H1 (cell line): ENCODE results near the gene BRMS1L. TPM values are rescaled to one million over a fixed set of nuclear protein-coding genes. Genes with fewer than 3 reads are reported as not detected.

Source experiments
- CTCF ChIA-PET: fragments of 300-600 bp; sonication (Branson Sonifier 250); formaldehyde crosslinking; loops from one replicate; lab custom pipeline; 2021; ENCODE audit not compliant: partially characterized antibody; lab: Charles Lee
- POLR2A ChIA-PET: fragments of 300-600 bp; sonication (Branson Sonifier 250); formaldehyde crosslinking; loops from one replicate; lab custom pipeline; 2021; ENCODE audit warnings: inconsistent platforms; ENCODE audit not compliant: partially characterized antibody; lab: Charles Lee
- DNase-seq, 2 experiments: peaks; one replicate each; pipeline versions ENCODE4 v3.0.0 to v3.0.0-alpha.2; 2010 to 2022; ENCODE audit warnings: low spot score in 2 of 2, low read depth in 1 of 2, mixed read lengths in 1 of 2
- FAIRE-seq: peaks from 2 replicates; lab custom pipeline; 2011; peaks lifted over from hg19 to GRCh38; lab: Jason Lieb, UNC
- H2AFZ ChIP-seq: 2 replicates; pipeline ENCODE4 v1.8.1; 2012; ENCODE audit warnings: low read length, inconsistent platforms
- H2AK5ac ChIP-seq: 2 replicates; pipeline ENCODE4 v1.6.1; 2013; ENCODE audit warnings: low read depth, low read length
- H2BK120ac ChIP-seq: replicated peaks from 2 replicates; pipeline ENCODE3; 2013; ENCODE audit warnings: low read depth, low read length, inconsistent platforms
- H2BK12ac ChIP-seq: 2 replicates; pipeline ENCODE4 v1.6.1; 2013; ENCODE audit warnings: low read depth, low read length
- H2BK15ac ChIP-seq: 2 replicates; pipeline ENCODE4 v1.6.1; 2013; ENCODE audit warnings: low read length
- H2BK20ac ChIP-seq: 2 replicates; pipeline ENCODE4 v1.6.1; 2013; ENCODE audit warnings: low read length
- H2BK5ac ChIP-seq: 2 replicates; pipeline ENCODE4 v1.6.1; 2013; ENCODE audit warnings: low read depth, low read length
- H3K14ac ChIP-seq: 2 replicates; pipeline ENCODE4 v1.6.1; 2013; ENCODE audit warnings: inconsistent platforms; ENCODE audit not compliant: insufficient read length
- H3K18ac ChIP-seq: 2 replicates; pipeline ENCODE4 v1.6.1; 2013; ENCODE audit warnings: low read length; ENCODE audit errors: extremely low read depth
- H3K23ac ChIP-seq: 2 replicates; pipeline ENCODE4 v1.6.1; 2013; ENCODE audit warnings: inconsistent platforms; ENCODE audit not compliant: insufficient read length
- H3K23me2 ChIP-seq: 2 replicates; pipeline ENCODE4 v1.6.1; 2013; ENCODE audit warnings: low read depth, low read length
- H3K27ac ChIP-seq: 2 replicates; pipeline ENCODE4 v1.6.1; 2011; ENCODE audit warnings: low read depth, low read length, inconsistent platforms
- H3K27me3 ChIP-seq, 4 experiments: replicated peaks in 1 of 4; 1 replicate in 1 of 4; 2 replicates in 3 of 4; pipeline versions ENCODE4 v1.6.1 to v1.8.1; 2011 to 2013; ENCODE audit warnings: low read length in 3 of 4, mild to moderate bottlenecking in 3 of 4, inconsistent platforms in 2 of 4, mixed read lengths in 2 of 4, moderate library complexity in 1 of 4; ENCODE audit not compliant: control insufficient read depth in 3 of 4, insufficient read depth in 3 of 4; ENCODE audit errors: extremely low read depth in 1 of 4
- H3K36me3 ChIP-seq, 4 experiments: 2 replicates each; pipeline versions ENCODE4 v1.6.1 to v1.8.1; 2011 to 2013; ENCODE audit warnings: mild to moderate bottlenecking in 4 of 4, low read length in 3 of 4, moderate library complexity in 2 of 4, control low read depth in 1 of 4, inconsistent platforms in 1 of 4; ENCODE audit not compliant: insufficient read depth in 4 of 4, control insufficient read depth in 2 of 4
- H3K4ac ChIP-seq: replicated peaks from 2 replicates; pipeline ENCODE3; 2013; ENCODE audit warnings: low read length, low read depth, mixed read lengths, inconsistent platforms; ENCODE audit not compliant: insufficient read length
- H3K4me1 ChIP-seq, 4 experiments: replicated peaks in 1 of 4; 1 replicate in 1 of 4; 2 replicates in 3 of 4; pipeline versions ENCODE4 v1.6.1 to v1.8.1; 2011 to 2013; ENCODE audit warnings: low read length in 3 of 4, inconsistent platforms in 2 of 4, mixed read lengths in 1 of 4; ENCODE audit not compliant: insufficient read depth in 4 of 4, control insufficient read depth in 3 of 4
- H3K4me2 ChIP-seq, 2 experiments: 2 replicates each; pipeline versions ENCODE4 v1.6.1 to v1.8.1; 2011 to 2013; ENCODE audit warnings: low read depth in 2 of 2, low read length in 2 of 2, control low read depth in 1 of 2, inconsistent platforms in 1 of 2, mild to moderate bottlenecking in 1 of 2; ENCODE audit not compliant: insufficient read depth in 1 of 2
- H3K4me3 ChIP-seq, 4 experiments: fragments of 200-600, 300-600 bp in 1 of 4; sonication (generic), shearing (Covaris generic), sonication (Bioruptor Twin) in 1 of 4; 2 replicates each; pipeline versions ENCODE4 v1.5.1 to v1.8.1; 2011 to 2016; ENCODE audit warnings: low read length in 4 of 4, low read depth in 3 of 4, control low read depth in 2 of 4, inconsistent platforms in 2 of 4, mild to moderate bottlenecking in 2 of 4, mixed read lengths in 1 of 4, moderate library complexity in 1 of 4; ENCODE audit not compliant: insufficient read depth in 2 of 4; ENCODE audit errors: extremely low read depth in 1 of 4
- H3K56ac ChIP-seq: replicated peaks from 2 replicates; pipeline ENCODE3; 2013; ENCODE audit warnings: low read depth, mild to moderate bottlenecking, mixed read lengths, low read length, inconsistent platforms; ENCODE audit not compliant: insufficient read length
- H3K79me1 ChIP-seq: 2 replicates; pipeline ENCODE4 v1.6.1; 2013; ENCODE audit warnings: low read depth, low read length, control low read depth
- H3K79me2 ChIP-seq, 2 experiments: 2 replicates each; pipeline versions ENCODE4 v1.6.1 to v1.8.1; 2012 to 2013; ENCODE audit warnings: low read length in 2 of 2, mild to moderate bottlenecking in 2 of 2, inconsistent platforms in 1 of 2; ENCODE audit not compliant: insufficient read depth in 2 of 2, control insufficient read depth in 1 of 2
- H3K9ac ChIP-seq, 4 experiments: replicated peaks in 1 of 4; 1 replicate in 1 of 4; 2 replicates in 3 of 4; pipeline versions ENCODE4 v1.6.1 to v1.8.1; 2011 to 2013; ENCODE audit warnings: low read depth in 3 of 4, low read length in 3 of 4, control low read depth in 2 of 4, mild to moderate bottlenecking in 2 of 4, moderate library complexity in 2 of 4, inconsistent platforms in 1 of 4; ENCODE audit errors: extremely low read depth in 1 of 4
- H3K9me3 ChIP-seq, 2 experiments: 2 replicates each; pipeline versions ENCODE4 v1.6.1 to v1.8.1; 2012 to 2013; ENCODE audit warnings: mild to moderate bottlenecking in 2 of 2, moderate library complexity in 2 of 2, control low read depth in 1 of 2, inconsistent platforms in 1 of 2, low read depth in 1 of 2, low read length in 1 of 2, mixed read lengths in 1 of 2; ENCODE audit not compliant: insufficient read depth in 2 of 2
- H4K20me1 ChIP-seq, 2 experiments: replicated peaks in 1 of 2; 2 replicates each; pipeline versions ENCODE3 to v1.8.1; 2011 to 2013; ENCODE audit warnings: inconsistent platforms in 2 of 2, low read length in 2 of 2, mild to moderate bottlenecking in 1 of 2; ENCODE audit not compliant: insufficient read depth in 2 of 2, control insufficient read depth in 1 of 2
- H4K5ac ChIP-seq: 2 replicates; pipeline ENCODE4 v1.6.1; 2013; ENCODE audit warnings: low read length, low read depth, mixed read lengths, inconsistent platforms; ENCODE audit not compliant: insufficient read length
- H4K8ac ChIP-seq: 2 replicates; pipeline ENCODE4 v1.8.0; 2013; ENCODE audit warnings: mild to moderate bottlenecking, moderate library complexity, low read length, inconsistent platforms; ENCODE audit not compliant: insufficient read depth; ENCODE audit errors: extremely low read depth
- H4K91ac ChIP-seq: replicated peaks from 2 replicates; pipeline ENCODE3; 2013; ENCODE audit warnings: low read length, mixed read lengths, inconsistent platforms; ENCODE audit not compliant: insufficient read length
- ATF2 ChIP-seq: IDR thresholded peaks from 2 replicates; pipeline ENCODE4 v1.6.1; 2012; ENCODE audit warnings: low read length, inconsistent platforms
- CEBPB ChIP-seq: IDR thresholded peaks from 2 replicates; pipeline ENCODE4 v1.6.1; 2012; ENCODE audit warnings: low read depth, low read length
- CHD2 ChIP-seq: IDR thresholded peaks from 2 replicates; pipeline ENCODE4 v1.6.1; 2012; ENCODE audit warnings: low read length, improper control_type of control experiment
- KDM4A ChIP-seq: IDR thresholded peaks from one replicate; pipeline ENCODE4 v1.7.1; 2012; ENCODE audit warnings: low read depth, mild to moderate bottlenecking, moderate library complexity, low read length, inconsistent platforms; ENCODE audit not compliant: severe bottlenecking
- MAX ChIP-seq: IDR thresholded peaks from 2 replicates; pipeline ENCODE4 v1.6.1; 2012; ENCODE audit warnings: inconsistent platforms
- SRF ChIP-seq: IDR thresholded peaks from 2 replicates; pipeline ENCODE4 v1.6.1; 2011; ENCODE audit warnings: mild to moderate bottlenecking, low read depth, low read length, moderate library complexity
- TAF1 ChIP-seq: IDR thresholded peaks from 2 replicates; pipeline ENCODE4 v1.6.1; 2011; ENCODE audit warnings: mild to moderate bottlenecking, low read depth, low read length
- WGBS, 2 experiments: shearing (Covaris generic) in 1 of 2; methylation state at CpG; one replicate each; pipeline versions ENCODE4 v1.1.6 to v1.1.7; 2013 to 2015; ENCODE audit warnings: low lambda C conversion rate in 2 of 2, mixed read lengths in 2 of 2, inconsistent platforms in 1 of 2, low coverage in 1 of 2, missing lambda C conversion rate in 1 of 2; ENCODE audit not compliant: insufficient replicate concordance in 2 of 2, insufficient coverage in 1 of 2, insufficient read length in 1 of 2; ENCODE audit errors: extremely low coverage in 1 of 2, missing lambda C conversion rate in 1 of 2; 5-methylcytosine and 5-hydroxymethylcytosine counted together
- polyA plus RNA-seq, 7 experiments: library from polyadenylated mRNA; depleted of rRNA in 3 of 7; stranded (reverse) in 5 of 7; unstranded in 2 of 7; fragments of >200 nt in 5 of 7; fragments of 200-250 nt in 2 of 7; gene quantifications; 1 replicate in 5 of 7; 2 replicates in 1 of 7; 4 replicates in 1 of 7; pipeline versions ENCODE4 v1.2.1 to v1.2.3, GENCODE V29; 2011 to 2013; ENCODE audit warnings: missing spikeins in 2 of 7, mixed read lengths in 2 of 7
- total RNA-seq: library from RNA; stranded (reverse); fragmentation: NEBNext Ultra II Directional; extraction: Animal tissue kit (Norgen Biotek cat#: 25700); gene quantifications from 2 replicates; pipeline ENCODE4 v1.2.1, GENCODE V29; 2021

Gene BRMS1L
- total and polyA plus RNA-seq, 2 of the 8 experiments (the other 6 are each of a cell fraction or from before 2014, with no cell fraction given), result 4.4 to 10.9 TPM

GRCh38 chr14:35825968-35826217 lies 245 bp upstream of the BRMS1L start:
- peak; percentile 88 for FAIRE-seq
- H4K91ac ChIP-seq, result no peak overlapping the region
- H3K27ac ChIP-seq, result no peak overlapping the region

More at GRCh38 chr14:35825968-35826217, 245 bp upstream of the BRMS1L start:
- Histone ChIP-seq H3K14ac (no peak overlapping the region), H4K8ac (no peak overlapping the region), H4K5ac (no peak overlapping the region), H3K4me2 (peak overlapping the region; percentile 46 to 78), H3K4me1 (peaks cover 0 to 3% (median 0%) of the 10 kb centered on the region in 4 experiments; a peak in 3 of 7 replicates), H3K23me2 (peaks cover 6% of the 10 kb centered on the region; the same call in 1 of the 2 replicates), H3K79me1 (peaks cover 2% of the 10 kb centered on the region; the same call in 1 of the 2 replicates), H3K4me3 (peak overlapping the region; percentile 88 to 95 (median 90); a peak in 7 of 8 replicates), H2BK15ac (no peak overlapping the region), H3K27me3 (no peaks in the 10 kb centered on the region), H3K9ac (no peak overlapping the region; a peak in 2 of 7 replicates), H3K9me3 (no peaks in the 10 kb centered on the region), H2BK20ac (no peak overlapping the region), H2BK120ac (no peak overlapping the region), H3K79me2 (peaks cover 0 to 26% of the 10 kb centered on the region in 2 experiments; a peak in 2 of 4 replicates), H2AK5ac (no peak overlapping the region), H2BK12ac (no peak overlapping the region), H4K20me1 (peaks cover 0 to 1% of the 10 kb centered on the region in 2 experiments), H3K18ac (no peak overlapping the region), H2BK5ac (no peak overlapping the region), H3K36me3 (no peaks in the 10 kb centered on the region; a peak in 1 of 8 replicates), H2AFZ (peak overlapping the region; percentile 100), H3K23ac (no peak overlapping the region), H3K4ac (peak overlapping the region; percentile 46), H3K56ac (no peak overlapping the region)
- ChIA-PET POLR2A (interaction anchor here (0.7 to 1.5 kb wide), 4 partner anchors 8 to 17 kb away, joined by 3 to 9 read pairs (median 5); partner anchors contain the start of gene RALGAPA1), CTCF (interaction anchor here (1.0 to 2.9 kb wide), 2 partner anchors 11 to 14 kb away, joined by 5 to 18 read pairs; no protein-coding TSS in a partner anchor)
- WGBS, 2 experiments, result 1% methylated on average over 6 of the region's 6 CpGs; no CpG with 5 or more reads in 1 of the 2 experiments
- no peak for DNase-seq
- 0 out of 2 replicates have a peak, but pooled peaks have one; percentile 45 for TF ChIP-seq CHD2
- no peak for TF ChIP-seq KDM4A
- 0 out of 2 replicates have a peak, but pooled peaks have one; percentile 10 for TF ChIP-seq MAX
- no peak for TF ChIP-seq CEBPB
- TF ChIP-seq SRF, result no peak
- no peak for TF ChIP-seq ATF2
- no peak for TF ChIP-seq TAF1
- TF ChIP-seq, all 59 proteins: peak for 2
